GM18498 (cell line): ENCODE data around the gene PFKFB1.

Source experiments
- ATAC-seq: cut with Tn5 transposase; IDR thresholded peaks from one replicate; pipeline ENCODE4 v1.9.1; 2021; ENCODE audit warnings: mild to moderate bottlenecking, moderate library complexity; ENCODE audit not compliant: unreplicated experiment

PFKFB1 gene

GRCh38 chrX:54994099-54994498 is at the start of gene PFKFB1:
PFKFB1 (minus strand) TSS chrX:54994188; CDS start chrX:54994007, 181 bp downstream.
- no peak for ATAC-seq

GRCh38 chrX:55041514-55041913 is 47.5 kb upstream of the PFKFB1 start:
- no peak for ATAC-seq

GRCh38 chrX:55039471-55039870 is 45.5 kb upstream of the PFKFB1 start:
- ATAC-seq = no peak

GRCh38 chrX:55033429-55033828 is 39.4 kb upstream of the PFKFB1 start:
- ATAC-seq = no peak

- no peak for ATAC-seq
These were observed 36.5 kb upstream of the PFKFB1 start, which contains the start of gene ALAS2 for GRCh38 chrX:55030271-55031205. ALAS2 (minus strand) TSS chrX:55030977; CDS start chrX:55026000, 4,977 bp downstream.

- no peak for ATAC-seq
These were observed 35.3 kb upstream of the PFKFB1 start for GRCh38 chrX:55029291-55029690.

GRCh38 chrX:55028611-55029010 is 34.6 kb upstream of the PFKFB1 start:
- ATAC-seq = no peak

GRCh38 chrX:55028040-55028439 is 34.1 kb upstream of the PFKFB1 start:
- ATAC-seq = no peak

- ATAC-seq = no peak
These were observed 32.9 kb upstream of the PFKFB1 start for GRCh38 chrX:55026840-55027239.

- ATAC-seq = no peak
These were observed 32.2 kb upstream of the PFKFB1 start for GRCh38 chrX:55026143-55026542.

- no peak for ATAC-seq
These were observed 20.9 kb upstream of the PFKFB1 start for GRCh38 chrX:55014897-55015299.

- ATAC-seq = no peak
These were observed 17.3 kb upstream of the PFKFB1 start for GRCh38 chrX:55011294-55011693.

GRCh38 chrX:55008571-55009358 is 14.8 kb upstream of the PFKFB1 start:
- no peak for ATAC-seq

GRCh38 chrX:55007656-55008055 is 13.7 kb upstream of the PFKFB1 start:
- no peak for ATAC-seq

- ATAC-seq = no peak
These were observed 13.0 kb upstream of the PFKFB1 start for GRCh38 chrX:55006827-55007621.

GRCh38 chrX:55005256-55005655 is 11.3 kb upstream of the PFKFB1 start:
- ATAC-seq = no peak

- ATAC-seq = no peak
These were observed 10.2 kb upstream of the PFKFB1 start for GRCh38 chrX:55004231-55004630.

GRCh38 chrX:54999717-55000598 is 6.0 kb upstream of the PFKFB1 start, which contains the start of gene APEX2:
APEX2 (plus strand) TSS chrX:55000363; CDS start chrX:55000423, 60 bp downstream.
- peak; percentile 94 for ATAC-seq

- no peak for ATAC-seq
These were observed 1.6 kb upstream of the PFKFB1 start for GRCh38 chrX:54995621-54996020.
